DMS 273 (cell line): Measurements from ENCODE around the gene HAGHL.
A peak's percentile ranks its signal among the peaks of the same experiment; 100 is the strongest.

Experiments
- DNase-seq: peaks from one replicate; lab custom pipeline; 2025; ENCODE audit not compliant: unreplicated experiment; lab: John Stamatoyannopoulos, UW

HAGHL gene

DNA sequence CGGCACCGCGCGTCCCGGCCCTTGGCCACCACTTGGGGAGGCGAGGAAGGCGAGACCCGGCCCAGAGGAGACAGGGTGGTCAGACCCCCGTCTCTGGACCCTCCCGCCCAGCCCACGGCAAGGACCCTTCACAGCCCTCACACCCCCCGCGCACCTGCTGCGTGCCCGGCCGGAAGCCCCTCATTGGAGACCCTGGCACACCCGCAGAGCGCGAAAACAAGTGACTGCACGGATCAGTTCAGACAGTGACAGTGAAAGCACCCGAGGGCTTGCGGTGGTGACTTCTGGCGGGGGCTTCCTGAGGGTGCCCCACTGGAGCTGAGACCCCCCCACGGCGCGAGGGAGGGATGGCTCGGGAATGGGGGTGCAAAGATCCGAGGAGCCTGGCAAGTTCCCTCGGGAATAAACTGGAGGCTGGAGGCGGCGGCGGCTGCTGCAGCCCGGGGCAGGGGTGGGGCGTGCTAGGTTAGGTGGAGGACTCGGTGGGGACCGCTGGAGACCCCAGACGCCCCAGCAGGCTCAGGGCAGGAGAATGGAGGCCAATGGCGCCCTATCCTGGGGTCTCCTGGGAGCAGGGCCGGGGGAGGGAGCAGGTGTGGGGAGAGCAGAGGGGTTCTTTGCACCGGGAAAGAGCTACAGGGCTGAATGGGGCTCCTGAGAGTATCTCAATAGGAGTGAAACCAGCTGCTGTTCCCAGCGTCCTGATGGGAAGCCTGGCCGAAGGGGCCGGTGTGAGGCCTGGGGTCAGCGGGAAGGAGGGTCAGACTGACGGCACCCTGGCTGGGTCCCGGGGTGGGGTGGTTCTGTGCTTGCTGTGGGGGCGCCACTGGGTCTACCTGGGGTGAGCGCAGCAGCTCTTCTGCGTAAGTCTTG, 20.5 kb upstream of the HAGHL start:
- DNase-seq = peak; percentile 69

GRCh38 chr16:707062-707538, 19.8 kb upstream of the HAGHL start:
- DNase-seq = peak; percentile 68

GRCh38 chr16:708019-708418, 18.9 kb upstream of the HAGHL start:
- DNase-seq = no peak

GRCh38 chr16:708959-709358, 17.9 kb upstream of the HAGHL start:
- peak; percentile 45 for DNase-seq

GRCh38 chr16:709566-710499, 17.1 kb upstream of the HAGHL start:
- DNase-seq = peak; percentile 98

- DNase-seq = peak; percentile 80
Observed at GRCh38 chr16:710500-711075, 16.3 kb upstream of the HAGHL start.

DNA sequence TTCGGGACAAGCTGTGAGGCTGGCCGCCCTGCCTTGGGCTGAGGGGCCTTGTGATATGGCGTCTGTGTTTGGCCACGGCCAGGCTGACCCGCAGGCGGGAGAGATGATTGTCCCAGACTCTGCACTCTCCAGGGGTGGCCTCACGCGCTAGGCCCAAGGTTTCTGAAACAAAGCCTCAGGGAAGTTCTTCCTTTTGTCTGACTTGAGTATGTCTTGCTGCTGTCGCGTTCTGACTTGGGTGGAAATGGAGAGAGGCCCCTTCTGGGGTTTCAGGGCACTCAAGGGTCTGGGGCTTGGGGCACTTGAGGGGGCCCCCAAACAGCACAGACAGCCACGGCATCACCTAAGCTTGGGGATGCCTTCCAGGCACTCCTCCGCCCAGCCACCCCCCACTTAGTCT, 15.8 kb upstream of the HAGHL start:
- no peak for DNase-seq

DNA sequence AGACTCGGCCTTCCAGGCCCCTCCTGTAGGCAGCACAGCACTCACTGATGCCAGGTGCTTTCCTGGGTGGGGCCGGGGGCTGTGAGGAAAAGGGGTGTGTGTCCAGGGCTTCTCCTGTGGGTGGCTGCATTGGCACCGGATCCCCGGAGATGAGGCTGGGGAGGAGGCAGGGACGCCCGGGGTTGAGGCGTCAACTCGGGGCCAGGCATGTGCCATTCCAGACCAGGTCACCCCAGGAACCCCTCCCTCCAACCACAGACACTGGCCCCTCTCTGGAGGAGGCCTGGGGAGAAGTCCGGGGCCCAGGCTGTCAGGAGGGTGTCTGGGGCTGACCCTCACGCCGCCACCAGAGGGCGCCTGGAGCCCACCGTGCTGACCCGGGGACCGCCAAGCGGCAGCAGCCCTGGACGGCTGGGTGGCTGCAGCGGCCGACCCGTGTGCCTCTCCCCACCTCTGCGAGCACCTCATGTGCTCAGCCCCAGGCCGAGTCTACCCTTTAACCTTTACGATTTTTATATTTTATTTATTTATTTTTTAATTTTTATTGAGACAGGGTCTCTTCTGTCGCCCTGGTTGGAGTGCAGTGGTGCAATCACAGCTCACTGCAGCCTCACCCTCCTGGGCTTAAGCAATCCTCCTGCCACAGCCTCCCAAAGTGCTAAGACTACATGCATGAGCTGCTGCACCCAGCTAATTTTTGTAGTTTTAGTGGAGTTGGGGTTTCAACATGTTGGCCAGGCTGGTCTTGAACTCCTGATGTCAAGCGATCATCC, 15.2 kb upstream of the HAGHL start:
- peak; percentile 85 for DNase-seq

GRCh38 chr16:712740-713250, 14.1 kb upstream of the HAGHL start:
- peak; percentile 84 for DNase-seq

GRCh38 chr16:714079-714478, 12.8 kb upstream of the HAGHL start:
- no peak for DNase-seq

GRCh38 chr16:714558-715476, 12.1 kb upstream of the HAGHL start, which contains the start of gene METRN:
Gene METRN, plus strand, starts transcription at chr16:715118. Its CDS starts 172 bp downstream, at chr16:715290.
- peak; percentile 96 for DNase-seq

DNA sequence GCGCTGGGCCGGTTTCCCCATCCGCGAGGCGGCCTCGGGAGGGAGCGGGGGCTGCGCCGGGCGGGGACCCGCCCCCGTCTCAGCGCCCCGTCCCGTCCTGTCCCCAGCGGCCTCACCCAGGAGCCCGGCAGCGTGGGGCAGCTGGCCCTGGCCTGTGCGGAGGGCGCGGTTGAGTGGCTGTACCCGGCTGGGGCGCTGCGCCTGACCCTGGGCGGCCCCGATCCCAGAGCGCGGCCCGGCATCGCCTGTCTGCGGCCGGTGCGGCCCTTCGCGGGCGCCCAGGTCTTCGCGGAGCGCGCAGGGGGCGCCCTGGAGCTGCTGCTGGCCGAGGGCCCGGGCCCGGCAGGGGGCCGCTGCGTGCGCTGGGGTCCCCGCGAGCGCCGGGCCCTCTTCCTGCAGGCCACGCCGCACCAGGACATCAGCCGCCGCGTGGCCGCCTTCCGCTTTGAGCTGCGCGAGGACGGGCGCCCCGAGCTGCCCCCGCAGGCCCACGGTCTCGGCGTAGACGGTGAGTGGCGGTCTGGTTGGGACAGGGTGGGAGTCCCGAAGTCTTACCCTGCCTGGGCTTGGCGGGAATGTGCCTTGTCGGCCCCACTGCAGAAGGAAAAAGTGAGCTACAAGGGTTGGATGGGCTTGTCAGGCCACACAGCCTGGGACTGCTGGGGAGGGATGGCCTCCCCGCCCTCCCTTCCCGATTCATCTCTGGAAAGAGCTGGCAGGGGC, 11.3 kb upstream of the HAGHL start:
- DNase-seq = peak; percentile 77

DNA sequence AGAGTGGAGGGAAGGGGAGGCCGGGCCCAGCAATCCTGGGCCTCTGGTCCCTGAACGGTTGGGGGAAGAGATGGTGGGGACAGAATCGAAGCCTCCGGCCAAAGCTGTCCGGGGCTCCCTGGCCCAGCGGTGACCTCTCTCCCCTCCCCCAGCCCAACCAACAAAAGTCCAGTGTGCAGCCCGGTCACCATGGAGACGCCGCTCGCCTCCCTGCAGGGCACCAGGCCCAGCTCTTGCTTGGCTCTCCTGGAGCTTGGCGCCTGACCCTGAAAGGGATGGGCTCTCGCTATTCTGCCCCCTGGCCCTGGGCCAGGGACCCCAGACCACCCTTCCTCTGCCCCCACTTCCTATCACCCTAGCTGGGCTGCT, 10.7 kb upstream of the HAGHL start:
- DNase-seq = peak; percentile 74

DNA sequence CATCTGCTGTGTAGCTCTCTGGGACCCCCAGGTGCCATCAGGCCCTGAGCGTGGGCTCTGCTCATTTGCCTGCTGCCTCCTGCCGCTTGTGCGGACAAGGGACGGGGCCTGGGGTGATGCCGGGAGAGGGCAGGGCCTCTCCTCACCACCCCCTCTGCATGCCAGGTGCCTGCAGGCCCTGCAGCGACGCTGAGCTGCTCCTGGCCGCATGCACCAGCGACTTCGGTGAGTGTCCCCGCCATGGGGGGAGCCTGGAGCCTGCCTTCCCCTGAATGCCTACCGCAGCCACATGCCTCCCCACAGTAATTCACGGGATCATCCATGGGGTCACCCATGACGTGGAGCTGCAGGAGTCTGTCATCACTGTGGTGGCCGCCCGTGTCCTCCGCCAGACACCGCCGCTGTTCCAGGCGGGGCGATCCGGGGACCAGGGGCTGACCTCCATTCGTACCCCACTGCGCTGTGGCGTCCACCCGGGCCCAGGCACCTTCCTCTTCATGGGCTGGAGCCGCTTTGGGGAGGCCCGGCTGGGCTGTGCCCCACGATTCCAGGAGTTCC, 10.1 kb upstream of the HAGHL start:
- no peak for DNase-seq

- DNase-seq = no peak
Observed at GRCh38 chr16:717450-718245, 9.3 kb upstream of the HAGHL start.

DNA sequence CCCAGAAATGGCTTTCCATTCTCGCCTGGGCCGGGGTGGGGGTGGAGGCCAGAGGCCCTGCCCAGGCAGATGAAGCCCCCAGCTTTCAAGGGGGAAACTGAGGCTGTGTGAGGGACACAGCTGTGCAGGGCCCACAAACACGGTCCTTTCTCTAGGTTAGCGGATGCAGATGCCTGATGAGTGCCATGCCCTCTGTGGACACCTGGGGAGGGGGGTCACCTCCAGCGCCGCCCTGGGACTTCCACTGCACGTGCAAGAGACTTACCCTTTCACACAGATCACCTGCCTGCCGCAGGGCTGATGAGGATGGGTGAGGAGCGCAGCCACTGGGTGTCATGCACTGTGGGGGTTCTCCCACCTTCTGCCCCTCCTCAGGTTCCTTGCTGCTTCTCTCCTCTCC, 8.5 kb upstream of the HAGHL start:
- no peak for DNase-seq

DNA sequence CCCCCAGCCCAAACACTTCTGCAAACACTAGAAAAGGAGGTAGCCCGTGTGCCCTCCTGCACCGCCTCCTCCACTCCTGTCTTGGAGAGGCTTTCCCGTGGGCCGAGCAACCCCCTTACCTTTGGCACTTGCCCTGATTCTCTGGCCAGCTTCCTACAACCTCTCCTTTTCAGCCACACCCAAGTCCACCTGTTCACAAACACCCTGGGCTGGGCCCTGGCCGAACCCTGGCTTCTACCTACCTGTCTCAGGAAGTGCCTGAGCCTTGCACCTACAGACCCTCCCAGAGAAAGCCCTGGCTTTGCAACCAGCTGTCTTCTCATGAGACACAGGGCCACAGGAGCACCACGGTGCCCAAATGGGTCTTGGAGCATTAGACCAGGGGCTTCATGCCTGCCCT, 8.0 kb upstream of the HAGHL start:
- no peak for DNase-seq
